GM21723 (cell line): ENCODE results near the gene TM2D3.

Source experiments
- ATAC-seq: cut with Tn5 transposase; IDR thresholded peaks from one replicate; pipeline ENCODE4 v1.9.1; 2021; ENCODE audit warnings: mild to moderate bottlenecking, moderate library complexity; ENCODE audit not compliant: unreplicated experiment

Gene TM2D3

DNA sequence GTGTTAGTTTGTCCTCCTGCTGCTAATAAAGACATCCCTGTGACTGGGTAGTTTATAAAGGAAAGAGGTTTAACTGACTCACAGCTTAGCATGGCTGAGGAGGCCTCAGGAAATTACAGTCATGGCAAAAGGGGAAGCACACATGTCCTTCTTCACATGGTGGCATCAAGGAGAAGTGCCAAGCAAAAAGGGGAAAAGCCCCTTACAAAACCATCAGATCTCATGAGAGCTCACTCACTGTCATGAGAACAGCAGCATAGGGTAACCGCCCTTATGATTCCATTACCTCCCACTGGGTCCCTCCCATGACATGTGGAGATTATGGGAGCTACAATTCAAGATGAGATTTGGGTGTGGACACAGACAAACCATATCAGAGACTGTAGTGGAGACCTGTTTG, 27.0 kb downstream of the TM2D3 start:
- no peak for ATAC-seq

DNA sequence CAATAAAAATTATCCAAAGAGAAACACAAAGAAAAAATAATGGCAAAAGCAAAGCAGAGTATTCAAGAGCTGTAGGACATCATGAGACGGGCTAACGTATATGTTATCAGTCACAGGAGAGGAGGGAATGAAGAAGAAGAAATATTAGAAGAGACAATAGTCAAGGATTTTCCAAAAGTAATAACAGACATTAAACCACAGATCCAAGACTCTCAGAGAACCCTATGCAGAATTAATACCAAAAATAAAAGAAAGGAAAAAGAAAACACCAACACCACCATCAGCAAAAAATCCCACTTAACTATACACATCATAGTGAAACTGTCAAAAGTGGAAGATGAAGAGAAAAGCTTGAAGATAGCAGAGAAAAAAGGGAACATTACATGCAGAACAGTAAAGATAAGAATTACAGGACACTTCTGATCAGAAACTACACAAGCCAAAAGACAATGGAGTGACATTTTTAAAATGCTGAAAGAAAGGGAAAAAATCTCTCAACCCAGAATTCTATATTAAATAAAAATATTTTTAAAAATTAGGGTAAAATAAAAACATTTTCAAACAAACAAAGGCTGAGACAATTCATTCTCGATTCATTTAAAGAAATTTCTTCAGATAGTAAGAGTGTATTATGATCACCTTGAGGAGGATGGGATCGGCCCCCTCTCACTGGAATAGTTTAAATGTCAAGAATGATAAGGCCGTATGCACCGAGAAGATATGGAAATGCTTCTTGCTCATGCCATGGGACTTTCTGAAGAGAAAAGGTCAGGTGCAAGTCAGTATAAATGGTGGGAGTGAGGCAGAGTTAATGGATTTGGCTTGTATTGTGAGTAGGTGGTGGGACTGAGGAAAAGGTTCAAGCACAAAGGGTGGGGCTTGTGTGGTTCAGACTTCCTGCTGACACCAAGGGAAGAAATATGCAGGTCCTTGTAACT, 28.5 kb downstream of the TM2D3 start:
- no peak for ATAC-seq

DNA sequence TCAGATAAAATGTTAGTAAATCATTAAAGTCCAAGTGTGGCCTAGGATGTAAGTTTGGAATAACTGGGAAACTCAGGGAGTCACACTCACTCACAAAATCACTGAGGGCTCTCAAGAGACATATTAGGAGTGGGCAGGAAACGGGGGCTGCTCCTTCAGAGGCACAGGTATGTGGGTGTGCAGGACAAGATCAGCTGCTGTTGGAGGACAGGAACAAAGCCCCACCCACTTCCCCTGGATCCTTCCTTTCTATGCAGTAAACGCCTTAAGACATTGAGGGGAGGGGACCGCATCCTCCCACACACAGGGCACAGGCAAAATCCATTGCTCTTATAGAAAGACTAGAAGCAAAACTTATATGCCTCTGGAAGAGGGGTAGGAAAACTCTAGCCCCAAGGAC, 30.2 kb downstream of the TM2D3 start:
- no peak for ATAC-seq

DNA sequence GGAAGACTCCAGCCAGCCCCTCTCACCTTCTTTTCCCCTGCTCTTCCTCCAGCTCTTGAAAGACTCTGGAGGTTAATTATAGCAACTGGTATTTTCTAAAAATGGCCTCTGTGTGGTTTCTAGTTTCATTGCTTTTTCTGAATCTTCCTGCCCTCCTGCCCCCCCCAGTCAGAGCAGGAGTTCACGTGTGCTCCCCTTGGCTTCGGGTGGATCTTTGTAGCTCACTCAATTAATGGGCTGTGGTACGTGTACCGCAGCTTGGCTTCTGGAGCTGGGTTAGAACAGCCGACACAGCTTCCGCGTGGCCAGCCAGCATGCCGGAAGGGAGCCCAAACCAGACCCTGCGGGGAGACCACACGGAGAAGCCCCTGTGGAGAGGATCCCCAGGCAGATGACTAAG, 31.5 kb downstream of the TM2D3 start:
- no peak for ATAC-seq

DNA sequence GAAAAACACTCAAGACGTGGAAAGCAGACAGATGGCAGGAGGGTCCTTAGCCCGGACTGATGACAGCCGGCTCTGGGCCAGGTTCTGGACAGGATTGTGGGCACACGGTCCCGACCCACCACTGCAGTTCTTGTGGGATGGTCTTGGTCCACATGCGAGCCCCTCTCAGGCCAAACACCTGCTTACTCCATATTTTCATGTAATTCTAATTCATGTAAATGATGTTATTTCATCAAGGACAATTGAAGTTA, 32.6 kb downstream of the TM2D3 start:
- ATAC-seq: no peak

DNA sequence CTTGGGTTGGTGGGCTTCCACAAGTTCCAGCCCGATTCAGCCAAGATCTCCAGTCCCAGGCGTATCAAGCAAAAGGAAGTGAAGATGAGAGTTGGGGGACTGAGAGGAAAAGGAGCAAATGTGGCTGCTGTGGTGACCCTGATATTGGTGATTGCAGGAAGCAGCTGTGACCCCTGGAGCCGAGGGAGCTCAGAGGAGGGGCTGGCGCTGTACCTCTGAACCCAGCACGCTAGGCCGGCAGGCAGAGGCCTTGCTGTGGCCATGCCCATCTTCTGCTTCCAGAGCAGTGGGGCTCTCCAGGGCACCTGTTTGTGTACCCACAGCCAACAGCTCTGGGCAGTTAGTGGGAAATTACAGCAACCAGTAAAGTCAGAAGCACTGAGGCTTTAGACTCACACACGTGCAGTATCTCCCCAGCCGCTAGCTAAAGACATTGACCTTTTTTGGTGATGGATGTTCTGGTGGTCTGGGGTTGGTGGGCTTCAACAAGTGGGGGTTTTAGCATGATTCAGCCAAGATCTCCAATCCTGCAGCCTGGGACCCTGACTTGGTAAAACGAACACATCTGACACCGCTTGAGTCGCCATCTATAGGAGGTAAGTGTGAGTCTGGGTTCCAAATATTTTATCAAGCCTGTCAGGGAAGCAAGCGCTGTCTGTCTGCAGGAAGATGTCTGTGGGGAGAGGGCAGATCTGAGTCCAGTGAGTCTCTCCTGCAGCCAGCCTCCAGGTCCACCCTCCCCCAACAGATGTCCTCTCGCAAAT, 33.1 kb downstream of the TM2D3 start:
- no peak for ATAC-seq

DNA sequence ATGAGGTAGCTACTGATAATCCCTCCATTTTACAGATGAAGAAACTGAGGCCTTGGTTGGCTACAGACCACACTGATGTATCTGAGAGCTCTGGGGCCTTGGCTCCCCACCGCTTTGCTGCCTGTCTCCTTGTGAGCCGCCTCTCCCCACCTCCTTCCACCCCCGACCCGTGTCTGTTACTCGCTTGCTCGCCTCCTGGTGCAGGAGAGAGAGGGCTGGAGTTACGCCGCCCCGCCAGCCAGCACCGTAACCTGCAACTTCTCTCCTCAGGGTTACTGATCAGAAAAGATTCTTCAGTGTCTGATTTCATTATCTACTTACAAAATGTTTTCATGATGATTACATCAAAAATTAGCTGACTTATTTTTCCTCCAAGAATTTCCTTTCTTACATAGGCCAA, 34.1 kb downstream of the TM2D3 start:
- ATAC-seq: no peak

DNA sequence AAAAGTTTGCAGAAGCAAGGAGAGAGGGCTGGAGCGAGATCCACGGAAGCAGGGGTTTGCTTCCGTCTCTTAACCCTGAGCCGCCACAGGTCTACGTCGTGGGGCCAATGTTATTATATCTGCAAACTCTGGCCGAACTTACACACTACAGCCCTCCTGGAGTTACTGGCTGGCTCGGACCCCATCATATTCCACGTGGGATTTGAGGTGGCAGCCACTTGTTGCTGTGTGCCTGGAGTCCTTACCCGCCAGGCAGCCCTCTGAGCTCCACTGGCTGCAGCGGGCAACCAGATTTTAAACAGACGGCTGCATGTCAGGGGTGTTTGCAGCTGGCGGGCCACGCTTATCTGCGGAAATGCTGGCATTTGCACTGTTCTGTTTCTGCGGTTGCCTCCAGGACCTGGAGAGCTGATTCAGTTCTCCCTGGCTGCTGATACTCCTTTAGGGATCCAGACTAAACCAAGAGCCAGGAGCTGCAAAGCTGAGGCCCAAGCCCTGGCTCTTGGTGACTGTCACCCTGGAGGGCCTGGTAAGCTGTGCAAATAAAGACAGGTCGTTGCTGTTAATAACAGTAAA, 34.7 kb downstream of the TM2D3 start:
- ATAC-seq: no peak

DNA sequence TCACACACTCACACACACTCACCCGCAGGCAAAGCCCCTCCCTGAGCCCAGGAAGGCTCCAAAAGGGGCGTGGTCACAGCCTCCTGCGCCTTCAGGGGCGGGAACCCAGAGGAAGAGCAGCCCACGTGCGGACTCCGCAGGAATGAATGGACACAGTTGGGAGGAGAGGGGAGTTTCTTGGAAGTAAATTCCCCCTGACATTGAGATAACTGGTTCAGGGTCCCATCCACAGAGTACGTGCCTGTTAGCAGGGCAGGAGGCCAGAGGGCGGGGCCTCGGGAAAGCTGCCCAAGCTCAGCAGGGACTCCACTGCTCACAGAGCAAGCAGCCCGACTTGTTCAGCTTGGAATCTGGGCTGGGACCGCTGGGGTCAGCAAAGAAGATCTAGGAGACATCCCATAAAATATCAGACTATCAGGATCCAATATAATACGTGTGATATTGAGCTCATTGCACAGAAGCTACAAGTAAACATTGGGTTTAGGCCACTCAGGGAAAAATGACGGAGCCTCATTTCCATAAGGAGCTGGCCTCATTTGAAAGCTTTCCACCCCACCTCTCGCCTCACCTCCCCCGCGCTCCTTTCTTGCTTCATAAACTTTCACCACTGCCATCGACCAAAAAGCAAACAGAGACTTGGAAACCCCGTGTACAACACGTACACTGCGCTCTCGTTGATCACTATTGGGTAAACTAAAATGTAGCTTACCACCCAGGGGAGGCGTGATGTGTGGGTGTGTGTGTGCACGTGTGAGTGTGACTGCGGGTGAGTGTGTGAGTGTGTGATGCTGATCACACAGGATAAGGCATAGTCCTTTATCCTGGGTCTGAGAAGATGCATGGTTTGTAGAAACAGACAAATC, 36.0 kb downstream of the TM2D3 start:
- ATAC-seq: no peak

DNA sequence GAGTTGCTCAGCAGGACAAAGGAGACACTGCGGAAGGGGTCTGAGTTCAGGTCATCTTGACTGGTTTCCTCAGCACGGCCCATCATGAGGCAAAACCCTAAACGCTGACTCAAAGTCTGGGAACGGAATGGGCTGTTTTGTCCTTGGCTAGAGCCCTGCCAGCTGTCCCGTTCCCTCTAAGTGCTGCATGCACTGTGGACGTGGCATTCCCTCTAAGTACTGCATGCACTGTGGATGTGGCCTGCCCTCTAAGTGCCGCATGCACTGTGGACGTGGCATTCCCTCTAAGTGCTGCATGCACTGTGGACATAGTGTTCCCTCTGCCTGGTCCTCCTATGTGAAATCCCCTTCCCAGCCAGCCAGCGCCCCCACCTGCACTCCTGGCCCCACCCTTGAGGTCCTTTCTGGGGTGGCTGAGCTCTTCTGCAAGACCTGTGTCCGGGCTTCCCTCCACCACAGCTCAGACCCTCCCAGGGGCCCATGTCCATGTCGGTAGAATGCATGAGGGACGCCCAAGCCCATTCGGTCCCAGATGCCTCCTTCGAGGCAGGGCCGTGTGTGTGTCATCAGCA, 36.7 kb downstream of the TM2D3 start:
- ATAC-seq: no peak

DNA sequence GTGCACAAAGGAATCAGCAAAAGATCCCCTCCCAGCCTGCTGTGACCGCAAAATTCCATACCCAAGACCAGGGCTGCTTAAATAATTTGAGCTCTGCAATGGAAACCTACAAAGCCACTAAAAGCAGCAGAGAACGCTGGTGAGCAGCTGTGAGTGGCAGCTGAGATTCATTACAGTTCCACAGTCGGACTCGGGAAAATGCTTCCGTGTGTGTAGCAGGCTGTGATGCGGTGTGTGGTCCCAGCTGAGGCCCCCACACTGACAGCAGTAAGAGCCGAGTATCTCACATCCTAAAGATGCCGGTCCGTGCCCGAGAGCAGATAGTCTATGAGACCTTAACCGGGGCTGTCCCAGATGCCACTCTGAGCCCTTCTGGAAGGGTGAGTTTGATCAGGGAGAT, 37.4 kb downstream of the TM2D3 start:
- no peak for ATAC-seq

DNA sequence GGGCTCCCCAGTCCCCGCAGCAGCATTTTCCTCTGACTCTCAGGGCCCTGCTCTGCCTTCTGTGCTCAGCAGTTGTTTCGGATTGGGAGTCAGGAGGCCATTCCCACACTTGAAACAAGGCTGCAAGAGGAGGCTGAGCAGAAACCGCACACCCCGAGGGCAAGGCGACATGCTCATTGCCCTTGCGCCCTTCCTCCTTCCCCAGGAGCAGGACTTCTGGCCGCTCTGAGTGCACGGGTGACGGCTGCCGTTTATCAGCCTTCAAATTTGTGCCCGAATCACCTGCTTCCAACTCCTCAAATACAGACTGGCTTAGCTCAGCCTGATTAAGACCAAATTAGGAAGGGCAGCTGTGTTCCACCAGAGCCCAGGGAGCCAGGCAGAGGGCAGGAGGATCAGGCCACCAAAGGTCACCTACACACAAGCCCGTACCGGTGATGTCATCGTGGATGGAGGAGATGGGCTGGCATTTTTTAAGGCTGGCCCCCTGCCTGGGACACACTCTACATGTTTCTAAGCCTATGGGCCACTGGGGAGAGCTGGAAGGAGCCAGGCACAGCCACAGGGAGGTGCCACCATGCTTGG, 38.1 kb downstream of the TM2D3 start:
- no peak for ATAC-seq

DNA sequence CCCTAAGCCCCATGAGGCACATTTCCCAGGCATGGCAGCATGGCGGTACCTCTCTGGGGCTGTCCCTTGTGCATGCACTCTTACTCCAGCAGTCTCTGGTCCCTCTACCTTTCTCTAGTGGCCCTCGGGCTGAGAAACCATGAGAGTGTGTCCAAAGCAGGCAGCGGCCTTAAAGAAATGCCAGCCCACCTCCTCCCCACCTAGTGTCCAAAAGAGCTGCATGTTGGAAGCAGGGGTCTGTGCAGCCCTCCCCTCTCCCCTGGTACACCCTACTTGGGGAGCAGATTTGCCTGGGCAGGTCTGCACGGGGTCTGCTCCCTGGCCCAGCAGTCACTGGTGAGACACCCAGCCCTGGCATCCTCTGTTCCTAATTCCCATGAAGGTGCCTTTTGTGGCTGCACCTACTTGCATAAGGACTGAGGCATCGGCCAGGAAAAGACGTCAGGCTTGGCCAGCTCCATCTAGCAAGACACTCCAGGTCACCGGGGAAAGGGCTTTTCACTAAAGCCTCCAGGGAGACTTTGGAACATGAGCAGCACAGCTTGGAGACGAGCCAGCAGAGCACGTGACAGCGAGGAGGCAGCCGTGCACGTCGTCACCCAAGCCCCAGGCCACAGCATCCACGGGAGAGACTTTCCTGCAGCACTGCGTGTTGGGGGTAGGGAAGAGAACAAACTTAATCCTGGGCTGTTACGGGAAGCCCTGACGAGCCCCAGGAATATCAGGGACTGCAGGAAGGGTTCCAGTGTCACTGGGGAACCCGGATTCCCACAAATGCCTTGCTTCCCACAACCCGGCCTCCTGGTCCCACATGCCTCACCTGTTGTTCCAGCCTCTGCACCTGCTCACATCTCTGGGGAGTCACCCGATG, 38.8 kb downstream of the TM2D3 start:
- ATAC-seq: no peak

DNA sequence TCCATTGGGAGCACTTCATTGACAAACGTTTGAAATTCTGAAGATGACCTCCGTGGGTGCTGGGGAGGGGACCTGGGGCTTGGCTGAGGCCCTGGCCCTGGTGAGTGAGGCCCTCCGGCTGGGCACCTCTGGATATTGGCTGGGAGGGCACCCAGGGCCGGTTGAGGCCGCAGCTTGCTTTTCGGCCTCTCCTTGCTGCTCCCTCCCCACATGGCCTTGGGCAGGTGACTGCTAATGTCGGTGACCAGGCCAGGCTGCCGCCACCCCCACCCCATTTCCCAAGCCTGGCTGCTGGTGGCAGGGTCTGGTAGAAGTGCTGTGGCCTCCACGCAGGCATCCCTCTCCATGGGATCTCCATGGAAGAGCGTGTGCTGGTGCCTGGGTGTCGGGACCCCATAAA, 39.5 kb downstream of the TM2D3 start:
- no peak for ATAC-seq

DNA sequence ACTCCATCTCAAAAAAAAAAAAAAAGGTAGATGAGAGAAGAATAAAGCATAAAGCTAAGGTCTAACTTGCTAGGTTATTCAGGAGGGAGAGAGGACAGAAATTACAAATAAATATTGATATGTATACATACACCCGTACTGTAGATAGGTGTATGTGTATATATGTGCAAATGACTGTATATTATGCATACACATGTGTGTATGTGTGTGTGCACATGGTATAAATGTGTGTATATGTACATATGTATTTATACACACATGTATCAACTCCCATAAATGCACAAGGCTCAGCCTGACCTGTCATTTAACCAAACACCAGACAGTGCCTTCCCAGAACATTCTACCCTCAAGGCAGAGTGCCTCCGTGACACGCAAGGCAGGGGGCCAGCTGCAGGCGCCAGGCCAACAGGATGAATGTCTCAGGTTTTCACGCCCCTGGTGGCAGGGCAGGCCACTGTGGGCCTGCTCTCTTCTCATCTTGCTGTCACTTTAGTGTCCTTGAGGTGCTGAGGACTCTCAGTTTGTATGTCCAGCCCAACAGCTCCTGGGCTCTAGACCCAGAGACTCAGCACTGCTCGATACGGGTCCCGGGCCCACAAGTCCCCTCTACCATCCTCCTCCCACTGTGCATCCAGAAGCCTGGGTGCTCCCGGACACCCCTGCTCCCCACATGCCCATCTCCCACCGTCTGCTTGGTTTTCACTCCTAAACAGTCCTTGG, 40.4 kb downstream of the TM2D3 start:
- ATAC-seq: no peak

DNA sequence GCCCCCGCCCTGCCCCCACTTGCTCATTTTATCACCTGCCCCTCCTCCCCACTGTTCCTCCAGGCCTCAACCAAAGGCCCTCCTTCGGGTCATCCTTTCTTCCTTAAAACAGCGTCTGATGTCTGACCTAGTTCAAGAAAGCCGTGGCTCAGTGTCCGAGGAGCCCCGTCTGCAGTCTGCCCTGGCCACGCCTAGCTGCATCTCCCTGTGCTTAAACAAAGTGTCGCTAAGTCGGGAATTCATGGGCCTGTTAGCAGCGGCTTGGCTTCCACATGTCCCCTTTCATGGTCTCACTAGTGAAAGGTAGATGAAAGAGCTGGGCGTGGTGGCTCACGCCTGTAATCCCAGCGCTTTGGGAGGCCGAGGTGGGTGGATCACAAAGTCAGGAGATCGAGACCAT, 41.2 kb downstream of the TM2D3 start:
- ATAC-seq: no peak

DNA sequence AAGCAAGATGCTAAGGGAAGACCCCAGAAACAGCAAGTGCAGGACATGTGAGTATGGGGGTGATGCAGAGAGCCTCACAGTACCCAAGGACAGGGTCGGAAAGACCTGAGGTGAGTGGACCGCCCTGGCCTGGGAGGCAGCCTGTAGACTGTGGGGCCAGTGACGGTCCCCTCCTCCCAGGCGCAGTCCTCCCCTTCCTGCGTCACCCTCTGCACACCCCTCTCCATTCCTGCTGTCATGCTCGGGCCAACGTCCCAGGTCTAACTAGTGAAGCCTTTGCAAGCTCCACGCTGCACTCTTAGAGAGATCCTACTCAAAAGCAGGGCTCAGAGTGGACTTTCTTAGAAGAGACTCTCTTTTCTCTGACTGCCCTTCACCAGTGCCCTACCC, 41.6 kb downstream of the TM2D3 start:
- ATAC-seq: no peak

DNA sequence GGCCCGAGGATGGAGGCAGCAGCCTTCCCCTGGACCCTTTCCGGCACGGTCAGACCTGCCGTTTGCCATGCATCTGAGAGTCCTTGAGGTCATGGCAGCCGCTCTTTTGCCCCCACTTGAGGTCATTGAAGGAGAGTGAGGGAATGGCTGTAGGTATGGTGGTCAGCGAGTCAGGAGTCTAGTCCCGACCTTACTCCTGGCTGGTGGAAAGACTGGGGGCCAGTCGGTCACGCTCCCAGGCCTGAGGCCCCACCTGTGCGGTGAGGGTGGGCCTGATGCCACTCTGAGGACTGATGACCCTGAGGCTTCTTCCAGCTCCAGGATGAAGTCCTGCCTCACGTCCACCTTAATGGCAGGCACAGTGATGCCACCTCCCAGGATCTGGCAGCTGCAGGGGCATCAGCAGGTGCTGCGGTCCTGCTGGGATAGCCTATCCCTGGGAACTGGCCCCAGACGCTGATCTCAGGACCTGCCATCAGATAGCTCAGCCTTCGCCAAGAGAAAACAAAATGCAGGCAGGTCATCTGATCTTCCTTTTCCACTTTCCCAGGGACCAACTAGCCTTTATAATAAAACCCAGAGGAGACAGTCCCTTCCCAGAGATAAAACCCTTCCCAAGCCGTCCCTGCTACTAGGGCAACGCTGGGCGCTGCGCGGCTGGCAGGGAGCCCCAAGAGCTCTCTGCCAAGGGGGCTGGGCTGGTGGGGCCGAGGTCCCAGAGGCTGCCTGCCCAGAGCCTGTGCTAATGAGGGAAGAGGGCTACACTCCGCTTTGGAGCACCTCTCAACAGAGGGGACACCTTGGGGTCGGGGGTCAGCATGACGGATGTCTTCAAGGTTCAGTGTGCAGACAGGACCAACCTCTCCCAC, 42.2 kb downstream of the TM2D3 start:
- ATAC-seq: no peak
